Germinal center (tissue), 1 donor: ENCODE measurements around the gene MAPKBP1.

Source experiments
- DNase-seq: peaks from one replicate; pipeline ENCODE4 v3.0.0; 2012; ENCODE audit warnings: mixed read lengths, low spot score

MAPKBP1 gene

DNA sequence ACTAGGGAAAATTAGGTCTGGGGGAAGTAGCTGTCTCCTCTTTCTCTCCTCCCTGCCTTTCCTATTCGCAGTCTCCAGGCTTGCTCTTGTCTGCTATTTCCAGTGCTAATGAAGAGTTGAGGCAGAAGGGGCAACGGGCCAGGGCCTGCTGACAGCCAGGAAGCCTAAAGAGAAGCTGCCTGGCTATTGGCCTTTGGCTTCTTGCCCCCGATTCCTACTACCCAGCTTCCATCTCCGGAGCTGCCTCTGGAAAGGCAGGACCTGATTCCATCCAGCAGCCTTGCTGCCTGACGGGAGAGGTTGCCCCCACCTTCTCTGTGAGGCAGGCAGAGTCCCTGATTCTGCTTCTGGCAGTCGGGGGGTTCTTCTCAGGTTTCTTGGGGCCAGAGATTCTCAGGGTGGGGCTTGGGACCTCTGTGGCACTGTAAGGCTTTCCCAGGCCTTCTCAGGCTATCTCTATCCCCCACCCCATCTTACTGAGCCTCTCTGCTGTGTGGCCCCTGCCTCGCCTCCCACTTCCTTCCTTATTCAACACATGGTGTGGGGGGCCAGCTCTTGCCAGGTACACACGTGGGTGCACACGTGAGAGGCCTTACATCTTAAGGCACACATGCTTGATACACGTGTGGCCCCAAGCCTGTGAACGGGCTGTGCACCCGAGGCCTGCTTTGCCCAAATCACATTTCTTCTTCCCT lies 35.4 kb downstream of the MAPKBP1 start:
- no peak for DNase-seq

DNA sequence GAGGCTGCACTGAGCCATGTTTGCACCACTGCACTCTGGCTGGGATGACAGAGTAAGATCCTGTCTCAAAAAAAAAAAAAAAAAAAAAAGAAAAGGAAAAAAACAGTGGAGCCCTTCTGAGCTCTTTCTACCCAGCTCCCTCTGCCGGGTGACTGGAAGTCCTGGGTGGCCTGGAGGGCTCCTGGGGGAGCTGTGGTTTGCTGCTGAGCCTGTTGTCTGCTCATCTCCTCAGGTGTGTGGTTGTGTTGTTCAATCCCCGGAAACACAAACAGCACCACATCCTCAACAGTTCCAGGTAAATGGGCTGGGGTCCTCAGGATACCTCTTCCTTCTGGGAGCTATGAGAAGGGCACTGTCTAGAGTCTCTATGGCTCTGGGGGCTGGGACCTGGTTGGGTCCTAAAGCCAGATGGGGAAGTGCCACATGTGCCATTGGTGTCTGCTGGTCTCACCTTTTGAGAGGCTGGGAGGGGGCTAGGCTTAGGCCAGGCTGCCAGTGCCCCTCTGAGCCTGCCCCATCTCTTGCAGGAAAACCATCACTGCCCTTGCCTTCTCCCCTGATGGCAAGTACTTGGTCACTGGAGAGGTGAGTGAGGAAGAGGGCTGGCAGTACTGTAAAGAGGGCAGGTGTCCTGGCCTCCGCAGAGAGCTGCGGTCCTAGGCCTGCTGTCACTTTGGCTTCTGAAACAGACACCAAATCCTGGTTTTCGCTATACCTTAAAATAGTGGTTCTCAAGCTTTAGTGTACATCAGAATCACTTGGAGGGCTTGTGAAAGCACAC lies 36.6 kb downstream of the MAPKBP1 start:
- DNase-seq, result no peak

DNA sequence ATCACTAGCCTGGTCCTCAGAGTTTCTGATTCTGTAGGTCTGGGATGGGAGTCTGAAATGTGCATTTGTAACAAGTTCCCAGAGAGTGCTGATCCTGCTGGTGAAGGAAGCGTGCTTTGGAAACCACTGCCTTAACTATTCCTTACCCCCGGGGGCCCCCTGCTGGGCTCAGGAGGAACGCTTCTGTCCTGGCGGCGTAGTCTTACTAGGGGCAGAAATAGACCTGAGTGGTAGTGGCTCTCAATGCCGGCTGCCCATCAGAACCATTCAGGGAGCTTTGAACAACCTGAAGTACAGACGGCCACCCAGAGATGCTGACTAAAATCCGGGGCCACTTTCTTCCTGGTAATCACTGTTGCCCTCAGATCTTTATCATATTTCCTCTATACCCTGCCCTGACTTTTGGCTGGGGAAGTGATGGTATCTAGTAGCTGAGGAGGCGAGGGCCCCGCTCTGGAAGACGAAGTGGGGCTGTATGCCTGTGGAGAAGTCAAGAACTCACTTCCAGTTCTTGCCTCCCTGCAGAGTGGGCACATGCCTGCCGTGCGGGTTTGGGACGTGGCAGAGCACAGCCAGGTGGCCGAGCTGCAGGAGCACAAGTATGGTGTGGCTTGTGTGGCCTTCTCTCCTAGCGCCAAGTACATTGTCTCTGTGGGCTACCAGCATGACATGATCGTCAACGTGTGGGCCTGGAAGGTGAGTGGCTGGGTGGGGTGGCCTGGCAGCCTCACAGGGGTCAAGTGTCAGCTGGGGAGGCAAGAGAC lies 37.3 kb downstream of the MAPKBP1 start:
- peak; percentile 85 for DNase-seq

DNA sequence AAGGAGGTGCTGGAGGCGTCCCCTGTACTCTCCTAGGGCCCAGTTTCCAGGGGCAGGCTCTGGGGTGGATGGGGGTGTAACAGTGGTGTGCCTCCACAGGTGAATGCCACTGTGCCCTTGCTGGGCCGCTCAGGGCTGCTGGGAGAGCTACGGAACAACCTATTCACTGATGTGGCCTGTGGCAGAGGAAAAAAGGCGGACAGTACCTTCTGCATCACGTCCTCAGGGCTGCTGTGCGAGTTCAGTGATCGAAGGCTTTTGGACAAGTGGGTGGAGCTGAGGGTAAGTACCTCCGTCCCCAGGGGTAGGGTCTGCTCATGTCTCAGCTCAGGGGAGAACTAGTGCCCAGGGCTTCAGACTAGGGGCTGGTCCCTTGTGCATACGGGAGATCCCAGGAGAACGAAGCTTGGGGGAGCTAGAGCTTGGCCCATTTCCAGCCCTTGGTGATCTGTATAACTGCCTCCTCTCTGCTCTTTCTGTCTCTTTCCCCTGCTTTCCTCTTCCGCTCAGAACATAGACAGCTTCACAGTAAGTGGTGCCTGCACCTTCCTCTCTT lies 38.6 kb downstream of the MAPKBP1 start:
- no peak for DNase-seq

DNA sequence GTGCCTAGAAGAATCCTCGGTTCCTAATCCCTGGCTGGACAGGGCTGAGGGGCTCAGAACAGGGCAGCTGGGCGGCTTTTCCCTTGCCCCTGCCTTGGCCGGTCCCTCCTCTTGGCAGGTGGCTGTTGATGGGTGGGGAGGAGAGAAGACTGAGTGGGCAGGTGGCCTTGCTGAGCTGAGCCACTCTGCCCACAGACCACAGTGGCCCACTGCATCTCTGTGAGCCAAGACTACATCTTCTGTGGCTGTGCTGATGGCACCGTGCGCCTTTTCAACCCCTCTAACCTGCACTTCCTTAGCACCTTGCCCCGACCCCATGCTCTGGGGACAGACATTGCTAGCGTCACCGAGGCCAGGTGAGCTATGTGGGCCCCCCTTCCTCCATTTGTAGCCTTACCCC lies 39.1 kb downstream of the MAPKBP1 start:
- DNase-seq, result no peak

DNA sequence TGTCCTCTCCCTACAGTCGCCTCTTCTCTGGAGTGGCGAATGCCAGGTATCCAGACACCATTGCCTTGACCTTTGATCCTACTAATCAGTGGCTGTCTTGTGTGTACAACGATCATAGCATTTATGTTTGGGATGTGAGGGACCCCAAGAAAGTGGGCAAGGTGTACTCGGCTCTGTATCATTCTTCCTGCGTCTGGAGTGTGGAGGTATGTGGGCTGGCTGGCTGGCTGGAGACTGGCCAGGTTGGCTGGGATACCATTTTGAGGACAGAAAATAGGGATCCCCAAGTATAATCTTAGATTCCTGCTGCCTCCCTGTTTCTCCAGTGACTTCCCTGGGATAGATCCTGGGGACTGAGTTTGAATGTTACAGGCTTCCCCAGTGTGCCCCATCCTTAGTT lies 40.2 kb downstream of the MAPKBP1 start:
- no peak for DNase-seq

DNA sequence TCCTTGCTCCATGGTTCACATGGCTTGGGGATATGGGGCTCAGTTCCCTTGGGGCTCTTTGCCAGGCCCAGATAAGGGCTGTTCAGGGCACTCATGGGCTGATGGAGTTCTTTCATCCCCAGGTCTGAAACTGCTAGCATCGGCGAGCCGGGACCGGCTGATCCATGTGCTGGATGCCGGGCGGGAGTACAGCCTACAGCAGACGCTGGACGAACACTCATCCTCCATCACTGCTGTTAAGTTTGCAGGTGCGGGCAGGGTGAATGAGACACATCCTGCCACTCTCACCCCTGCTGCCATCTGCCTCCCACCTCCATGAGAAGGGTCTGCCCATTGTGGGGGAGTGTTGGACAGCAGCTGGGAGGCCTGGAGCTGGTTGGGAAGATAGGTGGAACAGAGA lies 42.5 kb downstream of the MAPKBP1 start:
- no peak for DNase-seq

- DNase-seq, result no peak
Measured at GRCh38 chr15:41817327-41817726, 43.0 kb downstream of the MAPKBP1 start.

DNA sequence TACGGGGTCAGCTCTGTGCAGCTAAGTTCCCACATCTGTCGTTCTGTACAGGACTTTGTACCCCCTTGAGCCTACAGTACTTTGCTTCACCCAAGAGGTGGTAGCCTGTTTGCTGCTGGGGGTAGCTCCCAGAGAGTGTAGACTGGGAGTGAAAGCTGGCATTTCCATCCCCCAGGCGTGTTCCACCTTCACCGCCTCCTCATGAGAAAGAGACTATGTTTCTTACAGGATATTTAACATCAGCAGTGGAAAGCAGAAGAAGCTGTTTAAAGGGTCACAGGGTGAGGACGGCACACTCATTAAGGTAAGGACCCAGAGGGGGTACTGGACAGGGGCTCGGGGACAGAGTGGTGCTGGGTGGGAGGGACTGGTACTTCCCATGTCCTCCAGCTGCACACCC lies 43.5 kb downstream of the MAPKBP1 start:
- no peak for DNase-seq

GRCh38 chr15:41819455-41820050 lies 45.3 kb downstream of the MAPKBP1 start:
- no peak for DNase-seq

- no peak for DNase-seq
Measured at GRCh38 chr15:41820791-41821423, 46.6 kb downstream of the MAPKBP1 start.

GRCh38 chr15:41821831-41822230 lies 47.5 kb downstream of the MAPKBP1 start:
- no peak for DNase-seq

DNA sequence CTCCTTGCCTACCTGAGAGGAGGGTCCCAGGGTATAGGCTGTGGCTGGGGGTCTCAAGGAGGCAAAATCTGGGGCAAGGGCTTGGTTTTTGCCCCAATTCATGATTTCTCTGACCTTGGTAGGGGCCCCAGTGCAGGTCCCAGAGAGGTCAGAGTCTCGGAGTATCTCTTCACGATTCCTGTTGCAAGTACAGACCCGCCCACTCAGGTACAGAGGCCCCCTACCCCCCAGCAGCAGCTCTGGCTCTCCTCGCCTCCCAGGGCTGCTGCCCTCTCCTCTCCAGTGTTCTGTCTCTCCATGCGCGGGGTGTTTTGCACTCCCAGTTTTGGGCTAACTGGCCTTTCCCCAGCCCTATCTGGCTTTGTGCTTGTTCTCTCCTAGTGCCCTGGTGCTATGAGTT lies 48.2 kb downstream of the MAPKBP1 start:
- no peak for DNase-seq

- DNase-seq, result no peak
Measured at GRCh38 chr15:41822957-41823356, 48.7 kb downstream of the MAPKBP1 start.

GRCh38 chr15:41823502-41823901 lies 49.2 kb downstream of the MAPKBP1 start:
- DNase-seq, result no peak

DNA sequence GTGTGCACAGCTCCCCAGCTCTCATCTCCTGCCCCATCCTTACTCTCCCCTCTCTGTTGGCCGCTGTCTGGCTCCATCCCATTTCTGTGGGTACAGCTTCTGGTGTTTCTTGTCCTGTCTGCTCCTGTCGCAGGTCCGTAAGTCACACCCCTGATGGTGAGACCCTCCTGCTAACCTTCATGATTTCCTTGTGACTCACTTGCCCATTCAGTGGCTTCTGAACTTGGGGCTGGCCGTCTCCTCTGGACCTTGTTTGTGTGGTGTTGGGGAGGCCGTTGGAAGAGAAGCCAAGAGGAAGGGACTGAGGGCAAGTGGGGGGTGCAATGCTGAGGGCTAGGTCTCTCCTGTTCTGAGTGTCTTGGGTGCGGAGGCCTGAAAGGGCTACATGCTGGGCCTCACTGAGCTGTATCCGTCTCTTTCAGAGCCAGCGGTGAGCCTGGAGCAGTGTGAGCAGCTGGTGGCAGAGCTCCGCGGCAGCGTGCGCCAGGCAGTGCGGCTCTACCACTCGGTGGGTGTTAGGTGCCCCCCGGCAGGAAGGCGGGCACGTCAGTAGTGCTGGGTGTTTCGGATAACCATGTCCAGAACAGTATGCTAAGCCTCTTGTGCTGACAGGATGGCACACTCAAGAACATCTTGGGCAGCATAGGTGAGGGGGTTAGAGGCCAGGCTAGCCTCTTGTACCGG lies 49.9 kb downstream of the MAPKBP1 start:
- no peak for DNase-seq

- no peak for DNase-seq
Measured at GRCh38 chr15:41825145-41825544, 50.9 kb downstream of the MAPKBP1 start.

DNA sequence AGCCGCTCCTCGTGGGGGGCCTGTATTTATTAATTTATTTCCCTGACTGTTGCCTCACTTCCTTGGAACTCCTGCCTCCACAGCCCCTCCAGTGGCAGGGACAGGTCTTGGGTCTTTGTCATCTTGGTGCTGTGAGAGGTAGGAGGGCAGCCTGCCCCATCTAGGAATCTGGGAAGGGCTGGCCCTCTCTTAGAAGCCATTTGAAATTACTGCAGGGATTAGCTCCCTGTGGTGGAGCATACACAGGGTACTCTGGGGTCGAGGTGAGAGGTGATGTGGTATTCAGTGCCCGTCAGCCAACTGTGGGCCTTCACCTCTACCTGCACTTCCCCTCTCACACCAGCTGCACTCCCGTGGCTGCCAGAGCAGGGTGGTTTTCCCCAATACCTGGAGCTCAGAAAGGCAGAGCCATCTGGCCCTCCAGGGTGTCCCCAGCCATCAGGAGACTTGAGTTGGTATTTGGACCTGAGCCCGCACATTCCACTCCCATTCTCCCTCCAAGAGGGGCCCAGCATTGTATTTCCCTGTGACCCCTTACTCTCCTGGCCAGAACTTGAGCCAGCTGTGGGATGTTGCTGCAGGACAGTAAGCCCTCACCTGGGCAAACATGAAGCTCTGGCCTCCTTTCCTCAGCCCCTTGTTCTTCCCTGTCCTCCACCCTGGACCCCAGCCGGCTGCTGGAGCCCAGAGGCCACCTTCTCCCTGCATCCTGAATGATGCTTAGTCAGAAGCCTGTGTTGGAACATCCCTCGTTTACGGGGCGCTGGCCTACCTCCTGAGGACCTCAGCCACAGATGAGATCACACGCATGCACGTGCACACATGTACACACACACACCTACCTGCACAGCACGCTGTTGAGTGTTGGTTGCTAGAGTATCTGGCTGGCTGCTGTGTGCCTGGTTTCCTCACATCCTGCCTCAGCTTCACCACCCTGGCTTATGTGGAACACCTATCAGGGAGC lies 51.6 kb downstream of the MAPKBP1 start:
- no peak for DNase-seq

- DNase-seq, result peak; percentile 46
Measured at GRCh38 chr15:41827290-41827879, 53.1 kb downstream of the MAPKBP1 start.
